Activated CD4-positive, alpha-beta T cell treated with anti-CD3 and anti-CD28 coated beads, Interleukin-2, amount 10 ng/mL, durations not matched to agents 7 days and 5 days (primary cell): ENCODE data around the gene TRPM1. TPM values are rescaled to one million over a fixed set of nuclear protein-coding genes. Genes with fewer than 3 reads are reported as not detected.

Source experiments
- CTCF ChIA-PET: fragments of 350-600 bp; sonication (Branson Sonifier 250); formaldehyde crosslinking; loops from one replicate; lab custom pipeline; 2021; ENCODE audit warnings: antibody characterized with exemption; lab: Charles Lee
- POLR2A ChIA-PET: fragments of 350-600 bp; sonication (Branson Sonifier 250); formaldehyde crosslinking; loops from one replicate; lab custom pipeline; 2021; ENCODE audit warnings: antibody characterized with exemption; lab: Charles Lee
- DNase-seq: peaks from one replicate; pipeline ENCODE4 v3.0.0-alpha.2; 2020
- H3K27ac Mint-ChIP-seq: one replicate; pipeline ENCODE4 v1.8.0; 2021; ENCODE audit warnings: mild to moderate bottlenecking, moderate library complexity, mixed read lengths
- H3K27me3 Mint-ChIP-seq: one replicate; pipeline ENCODE4 v1.8.0; 2021; ENCODE audit warnings: mixed read lengths
- H3K36me3 Mint-ChIP-seq: one replicate; pipeline ENCODE4 v1.8.0; 2021; ENCODE audit warnings: low read depth, mixed read lengths
- H3K4me1 Mint-ChIP-seq: one replicate; pipeline ENCODE4 v1.8.0; 2021; ENCODE audit warnings: mixed read lengths
- H3K4me3 Mint-ChIP-seq: one replicate; pipeline ENCODE4 v1.8.0; 2021; ENCODE audit warnings: mild to moderate bottlenecking, moderate library complexity, mixed read lengths
- H3K9me3 Mint-ChIP-seq: one replicate; pipeline ENCODE4 v1.8.0; 2021; ENCODE audit warnings: mixed read lengths
- total RNA-seq, 2 experiments: library from RNA; stranded (reverse); gene quantifications; one replicate each; pipeline ENCODE4 v1.2.3, GENCODE V29; 2021

TRPM1 gene
- total RNA-seq, 2 experiments from 2014 or later: not detected

GRCh38 chr15:30990036-30990435 is 111.5 kb downstream of the TRPM1 start:
- CTCF ChIA-PET: no interaction called here
- H3K4me1 Mint-ChIP-seq: peaks cover 32% of the 10 kb centered on the region
- peaks cover 22% of the 10 kb centered on the region for H3K36me3 Mint-ChIP-seq
- peak overlapping the region; percentile 96 for H3K4me3 Mint-ChIP-seq
- H3K27ac Mint-ChIP-seq: peak overlapping the region; percentile 96
- DNase-seq: no peak
- POLR2A ChIA-PET: no interaction called here
- H3K27me3 Mint-ChIP-seq: no peaks in the 10 kb centered on the region
- no peaks in the 10 kb centered on the region for H3K9me3 Mint-ChIP-seq

DNA sequence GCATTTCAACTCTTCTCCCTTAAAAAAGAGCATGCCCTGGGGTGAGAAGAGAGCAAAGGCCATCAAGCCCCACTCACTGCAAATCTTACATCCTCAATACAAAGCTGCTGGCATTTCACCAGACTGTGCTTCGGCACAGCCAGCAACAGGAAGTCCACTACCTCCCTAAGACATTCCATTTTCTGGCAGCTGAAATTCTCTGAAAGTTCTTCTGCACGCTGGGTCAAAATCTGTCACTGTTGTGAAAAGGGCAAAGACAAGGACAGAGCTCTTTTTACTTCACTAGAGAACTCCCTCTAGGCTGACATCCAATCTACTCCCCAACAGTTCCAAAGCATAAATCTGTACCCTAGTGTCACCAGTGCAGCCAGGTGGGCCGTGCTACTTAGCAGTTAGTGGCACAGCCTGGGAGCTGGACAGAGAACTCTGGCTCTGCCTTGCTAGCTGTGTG is 116.4 kb downstream of the TRPM1 start:
- Mint-ChIP-seq H3K4me1 (peaks cover 40% of the 10 kb centered on the region), H3K9me3 (no peaks in the 10 kb centered on the region), H3K4me3 (no peak overlapping the region), H3K36me3 (peaks cover 48% of the 10 kb centered on the region), H3K27me3 (no peaks in the 10 kb centered on the region), H3K27ac (no peak overlapping the region)
- ChIA-PET CTCF (interaction anchor here (1.6 kb wide), 1 partner anchor 19 kb away, joined by 3 read pairs; no protein-coding TSS in a partner anchor), POLR2A (no interaction called here)
- no peak for DNase-seq

DNA sequence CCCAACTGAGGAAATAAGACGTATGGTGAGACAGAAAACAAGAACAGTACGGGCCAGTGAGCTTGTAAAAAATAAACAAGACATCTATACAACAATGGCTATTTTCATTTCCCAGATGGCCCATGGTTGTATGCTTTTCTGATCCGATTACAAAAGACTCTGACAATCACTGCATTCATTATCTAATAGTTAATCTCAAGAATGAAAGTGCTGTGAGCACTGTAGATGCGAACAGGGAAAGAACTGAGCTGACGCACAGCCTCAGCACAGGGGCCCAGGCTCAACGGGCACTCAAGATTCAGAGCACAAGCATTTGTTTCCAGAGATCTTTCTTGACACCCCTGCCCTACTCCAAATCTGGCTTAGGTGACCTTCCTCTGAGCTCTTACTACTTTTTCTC is 117.0 kb downstream of the TRPM1 start:
- H3K36me3 Mint-ChIP-seq: peaks cover 50% of the 10 kb centered on the region
- ChIA-PET POLR2A (no interaction called here), CTCF (interaction anchor here (3.0 kb wide), 1 partner anchor 11 kb away, joined by 11 read pairs; no protein-coding TSS in a partner anchor)
- peaks cover 42% of the 10 kb centered on the region for H3K4me1 Mint-ChIP-seq
- no peaks in the 10 kb centered on the region for H3K27me3 Mint-ChIP-seq
- no peak overlapping the region for H3K4me3 Mint-ChIP-seq
- no peak for DNase-seq
- H3K27ac Mint-ChIP-seq: no peak overlapping the region
- no peaks in the 10 kb centered on the region for H3K9me3 Mint-ChIP-seq

GRCh38 chr15:30984118-30984517 is 117.4 kb downstream of the TRPM1 start:
- no peak for DNase-seq
- Mint-ChIP-seq H3K27me3 (no peaks in the 10 kb centered on the region), H3K36me3 (peaks cover 53% of the 10 kb centered on the region), H3K9me3 (no peaks in the 10 kb centered on the region), H3K27ac (no peak overlapping the region), H3K4me1 (peaks cover 45% of the 10 kb centered on the region), H3K4me3 (no peak overlapping the region)
- POLR2A ChIA-PET: no interaction called here
- CTCF ChIA-PET: interaction anchor here (2.4 to 3.0 kb wide), 2 partner anchors 8 to 10 kb away, joined by 6 to 11 read pairs; partner anchors contain the start of gene MTMR10

DNA sequence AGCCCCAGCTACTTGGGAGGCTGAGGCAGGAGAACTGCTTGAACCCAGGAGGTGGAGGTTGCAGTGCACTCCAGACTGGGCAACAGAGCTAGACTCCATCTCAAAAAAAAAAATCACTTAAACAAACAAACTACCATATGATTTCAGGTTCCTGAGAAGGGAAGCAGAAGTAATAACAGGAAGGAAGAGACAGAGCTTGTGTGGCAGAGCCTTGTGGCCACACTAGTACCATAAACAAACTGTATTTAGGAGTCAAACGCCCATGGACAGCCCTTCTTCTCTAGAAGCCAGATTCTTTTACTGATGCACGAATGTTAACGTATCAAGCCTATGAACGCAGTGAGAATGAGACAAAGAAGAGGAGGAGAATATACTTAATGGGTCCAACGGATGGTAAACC is 122.1 kb downstream of the TRPM1 start:
- no peaks in the 10 kb centered on the region for H3K9me3 Mint-ChIP-seq
- CTCF ChIA-PET: interaction anchor here (0.8 kb wide), 1 partner anchor 11 kb away, joined by 3 read pairs; no protein-coding TSS in a partner anchor
- peaks cover 36% of the 10 kb centered on the region for H3K36me3 Mint-ChIP-seq
- no peaks in the 10 kb centered on the region for H3K27me3 Mint-ChIP-seq
- POLR2A ChIA-PET: no interaction called here
- no peak for DNase-seq
- peak overlapping the region; percentile 7 for H3K27ac Mint-ChIP-seq
- H3K4me3 Mint-ChIP-seq: no peak overlapping the region
- H3K4me1 Mint-ChIP-seq: peaks cover 28% of the 10 kb centered on the region

- no peak for DNase-seq
- ChIA-PET CTCF (interaction anchor here (1.3 kb wide), 1 partner anchor 9 kb away, joined by 3 read pairs; no protein-coding TSS in a partner anchor), POLR2A (no interaction called here)
- no peak overlapping the region for H3K4me3 Mint-ChIP-seq
- no peaks in the 10 kb centered on the region for H3K27me3 Mint-ChIP-seq
- peaks cover 22% of the 10 kb centered on the region for H3K4me1 Mint-ChIP-seq
- H3K36me3 Mint-ChIP-seq: peaks cover 38% of the 10 kb centered on the region
- no peaks in the 10 kb centered on the region for H3K9me3 Mint-ChIP-seq
- H3K27ac Mint-ChIP-seq: no peak overlapping the region
Observed at GRCh38 chr15:30978328-30978727, 123.2 kb downstream of the TRPM1 start.

GRCh38 chr15:30974112-30974511 is 127.4 kb downstream of the TRPM1 start:
- Mint-ChIP-seq H3K27me3 (no peaks in the 10 kb centered on the region), H3K4me1 (peaks cover 32% of the 10 kb centered on the region), H3K9me3 (no peaks in the 10 kb centered on the region), H3K36me3 (peaks cover 41% of the 10 kb centered on the region), H3K27ac (no peak overlapping the region), H3K4me3 (no peak overlapping the region)
- ChIA-PET POLR2A (no interaction called here), CTCF (interaction anchor here (0.6 to 2.2 kb wide), 2 partner anchors 9 to 53 kb away, joined by 3 to 11 read pairs; no protein-coding TSS in a partner anchor)
- DNase-seq: no peak

DNA sequence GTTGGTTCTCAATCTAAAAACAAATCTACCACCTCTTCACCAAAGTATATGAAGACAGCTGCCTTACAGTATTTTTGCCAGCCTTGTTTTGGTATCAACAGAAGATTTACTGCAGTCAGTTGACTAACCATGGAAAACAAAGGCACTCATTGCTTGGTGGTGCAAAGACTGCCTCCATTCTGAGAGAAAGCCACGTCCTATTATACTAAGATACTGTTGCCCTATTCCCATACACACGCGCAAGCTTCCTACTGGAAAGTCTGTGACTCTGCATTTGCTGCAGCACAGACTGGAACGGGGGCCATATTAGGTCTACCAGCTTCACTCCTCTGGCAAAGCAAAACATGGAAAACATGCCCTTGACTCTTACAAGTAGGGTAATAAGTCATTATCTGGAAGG is 128.1 kb downstream of the TRPM1 start:
- H3K27ac Mint-ChIP-seq: no peak overlapping the region
- peaks cover 38% of the 10 kb centered on the region for H3K36me3 Mint-ChIP-seq
- H3K4me1 Mint-ChIP-seq: peaks cover 31% of the 10 kb centered on the region
- no peak for DNase-seq
- H3K9me3 Mint-ChIP-seq: no peaks in the 10 kb centered on the region
- H3K4me3 Mint-ChIP-seq: no peak overlapping the region
- POLR2A ChIA-PET: no interaction called here
- no peaks in the 10 kb centered on the region for H3K27me3 Mint-ChIP-seq
- CTCF ChIA-PET: interaction anchor here (2.2 kb wide), 1 partner anchor 10 kb away, joined by 11 read pairs; no protein-coding TSS in a partner anchor

DNA sequence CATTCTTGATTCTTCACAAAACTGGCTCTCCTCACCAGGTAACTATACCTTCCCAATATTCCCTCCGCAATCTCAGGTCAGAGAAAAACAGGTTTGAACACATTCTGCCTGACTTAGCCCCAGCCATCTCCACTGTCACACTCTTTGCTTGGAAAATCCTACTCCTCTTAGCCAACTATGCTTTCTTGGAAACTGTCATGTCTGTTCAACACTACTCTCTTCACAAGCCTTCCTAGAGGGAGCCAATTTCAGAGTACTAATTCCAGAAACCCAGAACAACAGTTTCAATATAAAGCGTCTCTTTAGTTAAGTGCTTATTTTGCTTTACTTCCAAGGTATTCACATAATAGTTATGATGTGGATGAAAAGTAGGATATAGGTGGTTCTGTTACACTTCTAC is 131.8 kb downstream of the TRPM1 start:
- ChIA-PET POLR2A (no interaction called here), CTCF (interaction anchor here (0.7 to 0.8 kb wide), 2 partner anchors 8 to 44 kb away, joined by 3 read pairs; no protein-coding TSS in a partner anchor)
- no peak overlapping the region for H3K27ac Mint-ChIP-seq
- H3K9me3 Mint-ChIP-seq: no peaks in the 10 kb centered on the region
- H3K36me3 Mint-ChIP-seq: peaks cover 49% of the 10 kb centered on the region
- H3K4me3 Mint-ChIP-seq: no peak overlapping the region
- DNase-seq: no peak
- peaks cover 31% of the 10 kb centered on the region for H3K4me1 Mint-ChIP-seq
- H3K27me3 Mint-ChIP-seq: no peaks in the 10 kb centered on the region

DNA sequence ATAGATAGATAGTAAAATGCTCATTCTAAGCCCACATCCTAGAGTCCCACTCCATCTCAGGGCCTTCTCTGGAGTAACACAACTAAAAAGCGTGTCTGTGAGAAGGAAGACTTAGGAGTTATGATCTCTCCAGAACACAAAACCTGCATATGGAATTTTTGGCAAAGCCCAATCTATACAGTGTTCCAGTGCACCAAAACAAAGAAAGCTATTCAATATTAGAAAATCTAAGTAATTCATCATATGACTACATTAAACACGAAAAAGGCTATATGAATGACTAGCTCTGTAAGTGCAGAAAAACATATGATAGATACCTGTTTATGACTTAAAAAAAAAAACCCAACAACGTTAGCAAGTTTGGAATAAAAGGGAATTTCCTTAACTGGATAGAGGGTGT is 137.8 kb downstream of the TRPM1 start:
- ChIA-PET CTCF (interaction anchor here (0.6 to 1.2 kb wide), 2 partner anchors 120 to 133 kb away, joined by 3 read pairs; no protein-coding TSS in a partner anchor), POLR2A (no interaction called here)
- DNase-seq: no peak
- Mint-ChIP-seq H3K9me3 (no peaks in the 10 kb centered on the region), H3K27me3 (no peaks in the 10 kb centered on the region), H3K36me3 (peaks cover 40% of the 10 kb centered on the region), H3K27ac (no peak overlapping the region), H3K4me1 (peaks cover 18% of the 10 kb centered on the region), H3K4me3 (no peak overlapping the region)

- Mint-ChIP-seq H3K27me3 (no peaks in the 10 kb centered on the region), H3K9me3 (no peaks in the 10 kb centered on the region), H3K27ac (no peak overlapping the region), H3K4me1 (peaks cover 15% of the 10 kb centered on the region), H3K4me3 (no peak overlapping the region), H3K36me3 (peaks cover 46% of the 10 kb centered on the region)
- DNase-seq: no peak
- POLR2A ChIA-PET: no interaction called here
- CTCF ChIA-PET: interaction anchor here (1.0 kb wide), 2 partner anchors 21 to 29 kb away, joined by 3 read pairs; no protein-coding TSS in a partner anchor
Observed at GRCh38 chr15:30962659-30963058, 138.9 kb downstream of the TRPM1 start.

DNA sequence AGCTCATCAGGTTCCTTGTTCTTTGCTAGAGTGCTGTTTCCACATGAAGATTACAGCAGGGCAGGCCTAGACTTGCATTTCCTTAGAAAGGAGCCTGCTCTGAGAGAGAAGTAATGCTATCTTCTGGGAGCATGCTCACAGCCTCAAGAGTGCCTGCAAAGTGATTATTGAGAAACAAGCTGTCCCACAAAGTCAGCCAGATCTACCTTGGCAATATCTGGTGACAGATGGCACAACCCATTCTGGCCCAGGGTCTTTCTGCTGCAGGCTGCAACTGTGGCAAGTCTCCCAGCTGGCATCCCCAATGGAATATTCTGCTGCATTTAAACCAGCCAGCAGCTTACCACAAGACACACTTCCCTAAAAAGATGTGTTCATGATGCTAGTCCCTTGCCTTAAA is 139.4 kb downstream of the TRPM1 start:
- no peaks in the 10 kb centered on the region for H3K27me3 Mint-ChIP-seq
- CTCF ChIA-PET: interaction anchor here (1.0 kb wide), 2 partner anchors 20 to 30 kb away, joined by 3 read pairs; no protein-coding TSS in a partner anchor

GRCh38 chr15:30958219-30958618 is 143.3 kb downstream of the TRPM1 start:
- Mint-ChIP-seq H3K9me3 (no peaks in the 10 kb centered on the region), H3K36me3 (peaks cover 48% of the 10 kb centered on the region)

More for the DNA sequence above, 139.4 kb downstream of the TRPM1 start:
- H3K9me3 Mint-ChIP-seq: no peaks in the 10 kb centered on the region
- no peak for DNase-seq
- no peak overlapping the region for H3K4me3 Mint-ChIP-seq
- POLR2A ChIA-PET: no interaction called here
- peaks cover 15% of the 10 kb centered on the region for H3K4me1 Mint-ChIP-seq
- H3K27ac Mint-ChIP-seq: no peak overlapping the region
- H3K36me3 Mint-ChIP-seq: peaks cover 51% of the 10 kb centered on the region

More at GRCh38 chr15:30958219-30958618, 143.3 kb downstream of the TRPM1 start:
- H3K4me1 Mint-ChIP-seq: peaks cover 21% of the 10 kb centered on the region
- no peaks in the 10 kb centered on the region for H3K27me3 Mint-ChIP-seq
- ChIA-PET CTCF (interaction anchor here (1.1 kb wide), 1 partner anchor 15 kb away, joined by 3 read pairs; no protein-coding TSS in a partner anchor), POLR2A (no interaction called here)
- no peak overlapping the region for H3K4me3 Mint-ChIP-seq
- DNase-seq: no peak
- no peak overlapping the region for H3K27ac Mint-ChIP-seq
